ENCODE data around the gene SMAD6.
"Not testable (repeated sequence)": the region's sequence is repeated elsewhere in the genome, so short reads cannot be mapped to it uniquely, and the experiment has no call there.

The SMAD6 gene

DNA sequence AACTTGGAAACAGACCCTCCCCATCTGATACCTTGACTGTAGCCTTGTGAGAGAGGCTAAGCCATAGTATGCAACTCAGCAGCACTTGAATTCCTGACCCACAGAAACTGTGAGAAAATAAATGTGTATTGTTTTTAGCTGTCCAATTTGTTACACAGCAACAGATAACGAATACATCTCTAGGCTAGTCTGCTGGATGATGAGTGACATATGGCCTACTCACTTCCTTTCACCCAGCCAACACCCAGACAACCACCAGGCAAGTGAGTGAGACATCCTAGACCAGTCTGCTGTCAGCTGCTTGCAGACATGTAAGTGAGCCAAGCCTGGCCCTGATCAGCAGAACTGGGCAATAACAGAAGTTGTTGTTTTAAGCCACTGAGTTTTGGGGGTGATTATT is 19.2 kb upstream of the SMAD6 start:
- no peak overlapping the region for H3K4me3 ChIP-seq (ENCODE audit: low read depth, low read length)
- no peak for TF ChIP-seq CTCF (IDR thresholded peaks at IDR 0.05; ENCODE audit: borderline replicate concordance, insufficient read depth, low read depth, low read length)

- TF ChIP-seq CTCF (IDR thresholded peaks at IDR 0.05; ENCODE audit: borderline replicate concordance, insufficient read depth, low read depth, low read length), result no peak
Observed at GRCh38 chr15:66684136-66684681, 17.8 kb upstream of the SMAD6 start.

GRCh38 chr15:66685638-66686150 is 16.3 kb upstream of the SMAD6 start:
- TF ChIP-seq CTCF (IDR thresholded peaks at IDR 0.05; ENCODE audit: borderline replicate concordance, insufficient read depth, low read depth, low read length), result 0 out of 2 replicates have a peak, but pooled peaks have one; percentile 8
- no peak overlapping the region for H3K4me3 ChIP-seq (ENCODE audit: low read depth, low read length)

More at GRCh38 chr15:66684136-66684681, 17.8 kb upstream of the SMAD6 start:
- no peak overlapping the region for H3K4me3 ChIP-seq (ENCODE audit: low read depth, low read length)

DNA sequence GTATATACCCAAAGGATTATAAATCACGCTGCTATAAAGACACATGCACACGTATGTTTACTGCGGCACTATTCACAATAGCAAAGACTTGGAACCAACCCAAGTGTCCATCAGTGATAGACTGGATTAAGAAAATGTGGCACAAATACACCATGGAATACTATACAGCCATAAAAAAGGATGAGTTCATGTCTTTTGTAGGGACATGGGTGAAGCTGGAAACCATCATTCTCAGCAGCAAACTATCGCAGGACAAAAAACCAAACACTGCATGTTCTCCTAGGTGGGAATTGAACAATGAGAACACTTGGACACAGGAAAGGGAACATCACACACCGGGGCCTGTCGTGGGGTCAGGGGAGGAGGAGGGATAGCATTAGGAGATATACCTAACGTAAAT is 11.1 kb upstream of the SMAD6 start:
- H3K4me3 ChIP-seq (ENCODE audit: low read depth, low read length), result not testable (repeated sequence)

- no peak overlapping the region for H3K4me3 ChIP-seq (ENCODE audit: low read depth, low read length)
- TF ChIP-seq CTCF (IDR thresholded peaks at IDR 0.05; ENCODE audit: borderline replicate concordance, insufficient read depth, low read depth, low read length), result no peak
Observed at GRCh38 chr15:66691727-66692126, 10.3 kb upstream of the SMAD6 start.

DNA sequence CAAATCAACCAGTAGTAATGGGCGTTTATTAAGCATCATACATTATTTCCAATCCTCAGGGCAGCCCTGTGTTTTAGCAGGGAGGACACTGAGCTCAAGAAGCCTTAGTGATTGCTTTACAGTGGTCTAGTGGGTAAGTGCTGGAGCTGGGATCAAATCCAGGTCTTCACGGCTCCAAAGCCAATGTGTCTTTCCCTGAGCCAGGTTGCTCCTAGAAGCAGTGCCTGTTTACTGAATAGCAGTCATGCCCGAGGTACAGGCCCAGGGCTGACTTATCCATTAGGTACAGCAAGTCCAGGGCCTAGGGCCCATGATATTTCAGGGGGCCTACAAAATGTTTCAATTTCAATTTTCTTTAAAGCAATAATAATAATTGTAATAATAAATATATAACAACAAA is 9.6 kb upstream of the SMAD6 start:
- no peak for TF ChIP-seq CTCF (IDR thresholded peaks at IDR 0.05; ENCODE audit: borderline replicate concordance, insufficient read depth, low read depth, low read length)
- H3K4me3 ChIP-seq (ENCODE audit: low read depth, low read length), result no peak overlapping the region

DNA sequence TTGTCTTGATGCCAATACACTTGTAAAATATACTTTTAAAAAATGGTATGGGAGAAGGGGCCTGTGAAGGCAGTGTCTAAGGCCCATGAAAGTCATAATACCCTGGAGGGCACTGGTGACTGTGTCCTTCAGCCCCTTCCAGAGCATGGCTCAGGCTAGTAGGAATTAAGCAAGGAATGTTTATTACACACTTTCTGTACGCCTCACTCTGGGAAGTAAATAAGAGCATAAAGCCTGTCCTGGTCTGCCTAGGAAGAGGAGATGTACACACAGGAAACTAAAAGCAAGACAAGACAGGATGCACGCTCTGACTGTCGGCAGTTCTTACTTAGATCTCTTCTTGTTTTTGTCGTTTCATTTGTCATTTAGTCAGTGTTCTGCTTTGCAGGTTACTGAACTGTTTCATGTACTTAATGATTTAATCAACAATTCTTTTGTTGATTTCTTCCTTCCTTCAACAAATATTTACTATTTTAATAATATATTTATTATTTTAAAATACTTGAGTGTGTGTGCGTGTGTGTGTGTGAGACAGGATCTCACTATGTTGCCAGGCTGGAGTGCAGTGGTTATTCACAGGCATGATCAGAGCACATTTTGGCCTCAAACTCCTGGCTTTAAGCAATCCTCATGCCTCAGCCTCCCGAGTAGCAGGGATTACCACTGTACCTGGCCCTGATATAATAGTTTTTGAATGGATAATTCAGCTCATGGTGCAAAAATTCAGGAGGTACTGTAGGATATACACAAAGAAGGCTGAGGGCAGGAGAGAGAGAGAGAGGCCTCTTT is 9.0 kb upstream of the SMAD6 start:
- TF ChIP-seq CTCF (IDR thresholded peaks at IDR 0.05; ENCODE audit: borderline replicate concordance, insufficient read depth, low read depth, low read length), result no peak
- H3K4me3 ChIP-seq (ENCODE audit: low read depth, low read length), result no peak overlapping the region

All from GM12875 (cell line).